GM23338 (cell line): ENCODE results near the gene FDX1.

Experiments used
- CTCF ChIP-seq, 2 experiments: fragments of 200-600 bp in 1 of 2; sonication (generic) in 1 of 2; conservative IDR thresholded peaks; 2 replicates each; pipeline versions ENCODE4 v1.5.1 to v1.6.1; 2016 to 2017; ENCODE audit warnings: antibody characterized with exemption in 2 of 2, low read depth in 2 of 2, mild to moderate bottlenecking in 2 of 2, moderate library complexity in 1 of 2
- EZH2 ChIP-seq: fragments of 200-600 bp; sonication (generic); IDR thresholded peaks from one replicate; pipeline ENCODE4 v1.8.0; 2017; ENCODE audit warnings: antibody characterized with exemption, mild to moderate bottlenecking, low read depth; ENCODE audit not compliant: unreplicated experiment

DNA sequence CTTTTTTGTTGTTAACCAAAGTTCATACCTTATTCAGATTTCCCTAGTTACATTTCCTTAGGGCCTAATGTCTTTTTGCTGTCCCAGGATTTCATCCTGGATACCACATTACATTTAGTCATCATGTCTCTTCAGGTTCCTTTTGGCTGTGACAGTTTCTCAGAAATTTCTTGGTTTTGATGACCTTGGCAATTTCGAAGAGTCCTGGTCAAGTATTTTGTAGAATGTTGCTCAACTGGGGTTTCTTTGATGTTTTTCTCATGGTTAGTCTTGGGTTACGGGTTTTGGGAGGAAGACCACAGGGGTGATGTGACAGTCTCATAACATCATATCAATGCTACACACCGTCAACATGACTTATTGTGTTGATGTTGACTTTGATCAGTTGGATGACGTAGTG, 39.8 kb upstream of the FDX1 start:
- TF ChIP-seq CTCF (conservative IDR thresholded peaks at IDR 0.05; ENCODE audit: low read depth in 2 of 2) = no peak
- no peak for TF ChIP-seq EZH2
